MCF 10A (cell line): Measurements from ENCODE around the gene SLC23A3. TPM values are rescaled to one million over a fixed set of nuclear protein-coding genes. Genes with fewer than 3 reads are reported as not detected.

ENCODE experiments used
- BruUV-seq: library from RNA; stranded (reverse); fragments of 400-500 nt; replicated peaks from 2 replicates; lab custom pipeline; 2021; lab: Mats Ljungman, UMichigan
- CTCF ChIA-PET: fragments of 300-600 bp; sonication (Branson Sonifier 250); formaldehyde crosslinking; extraction: SDS; loops from one replicate; lab custom pipeline; 2021; ENCODE audit warnings: antibody characterized with exemption, inconsistent platforms; lab: Yijun Ruan, JAX
- POLR2A ChIA-PET: fragments of 300-600, 350-650 bp; sonication (Branson Sonifier 250); formaldehyde crosslinking; extraction: SDS; loops from one replicate; lab custom pipeline; 2020; ENCODE audit warnings: antibody characterized with exemption, inconsistent platforms; lab: Yijun Ruan, JAX
- DNase-seq: peaks from one replicate; pipeline ENCODE4 v3.0.0-alpha.2; 2018; ENCODE audit not compliant: unreplicated experiment
- H3K27ac Mint-ChIP-seq: one replicate; pipeline ENCODE4 v1.8.0; 2022; ENCODE audit warnings: mild to moderate bottlenecking, low read depth, mixed read lengths; ENCODE audit not compliant: unreplicated experiment
- H3K27me3 Mint-ChIP-seq: one replicate; pipeline ENCODE4 v1.8.0; 2022; ENCODE audit warnings: mixed read lengths; ENCODE audit not compliant: insufficient read depth, unreplicated experiment
- H3K36me3 Mint-ChIP-seq: one replicate; pipeline ENCODE4 v1.8.0; 2022; ENCODE audit warnings: mild to moderate bottlenecking, moderate library complexity, mixed read lengths; ENCODE audit not compliant: insufficient read depth, unreplicated experiment
- H3K4me1 Mint-ChIP-seq: one replicate; pipeline ENCODE4 v1.8.0; 2022; ENCODE audit warnings: mixed read lengths; ENCODE audit not compliant: insufficient read depth, unreplicated experiment
- H3K4me3 Mint-ChIP-seq: one replicate; pipeline ENCODE4 v1.8.0; 2022; ENCODE audit warnings: mild to moderate bottlenecking, moderate library complexity, mixed read lengths; ENCODE audit not compliant: unreplicated experiment
- H3K9me3 Mint-ChIP-seq: one replicate; pipeline ENCODE4 v1.8.0; 2022; ENCODE audit warnings: mixed read lengths; ENCODE audit not compliant: unreplicated experiment
- CTCF ChIP-seq: fragments of 200-600 bp; IDR thresholded peaks from one replicate; pipeline ENCODE4 v1.8.0; 2022; ENCODE audit warnings: antibody characterized with exemption, mild to moderate bottlenecking; ENCODE audit not compliant: unreplicated experiment
- intact Hi-C: fragments of 100-400 bp; cut with micrococcal nuclease; formaldehyde crosslinking; loops from 2 replicates; pipeline ENCODE4 v1.14.1; 2022
- total RNA-seq: library from RNA; stranded (reverse); gene quantifications from 2 replicates; pipeline ENCODE4 v1.2.3, GENCODE V29; 2022

SLC23A3 gene
- total RNA-seq, 1 experiment from 2014 or later: 1.7 TPM

GRCh38 chr2:219161097-219161496 is 8.7 kb downstream of the SLC23A3 start:
- peaks cover 6% of the 10 kb centered on the region for H3K36me3 Mint-ChIP-seq
- H3K27ac Mint-ChIP-seq: peak overlapping the region; percentile 37
- peak overlapping the region; percentile 77 for H3K4me3 Mint-ChIP-seq
- no peak for TF ChIP-seq CTCF
- no peak for DNase-seq
- H3K9me3 Mint-ChIP-seq: no peaks in the 10 kb centered on the region
- H3K27me3 Mint-ChIP-seq: no peaks in the 10 kb centered on the region
- intact Hi-C loops: no loop called here
- peaks cover 14% of the 10 kb centered on the region for H3K4me1 Mint-ChIP-seq
- CTCF ChIA-PET: interaction anchor here (3.8 to 5.7 kb wide), 3 partner anchors 11 to 139 kb away, joined by 38 to 82 read pairs (median 38); partner anchors contain the start of genes CNPPD1 and SLC23A3
- POLR2A ChIA-PET: interaction anchor here (1.4 to 2.7 kb wide), 2 partner anchors 15 to 134 kb away, joined by 3 to 11 read pairs; partner anchors contain the start of gene CNPPD1
- BruUV-seq: no TSS peak

GRCh38 chr2:219160186-219161017 is 9.4 kb downstream of the SLC23A3 start, which contains the start of gene NHEJ1:
TSS of gene NHEJ1 (minus strand) at chr2:219160815. CDS start at chr2:219158362, 2,453 bp downstream.
- H3K36me3 Mint-ChIP-seq: peaks cover 8% of the 10 kb centered on the region
- peak; percentile 96 for TF ChIP-seq CTCF
- BruUV-seq: no TSS peak
- peaks cover 14% of the 10 kb centered on the region for H3K4me1 Mint-ChIP-seq
- DNase-seq: peak; percentile 95
- H3K27me3 Mint-ChIP-seq: no peaks in the 10 kb centered on the region
- intact Hi-C loops: loop anchor here (1.0 kb wide), 5 partner anchors 16 to 192 kb away; partner anchors contain the start of genes CNPPD1 and ZFAND2B
- H3K4me3 Mint-ChIP-seq: peak within 1 kb of the TSS; percentile 77
- CTCF ChIA-PET: interaction anchor here (0.6 to 11.0 kb wide), 36 partner anchors 10 to 482 kb away, joined by 3 to 178 read pairs (median 4); partner anchors contain the start of genes CNPPD1 and SLC23A3
- H3K9me3 Mint-ChIP-seq: no peaks in the 10 kb centered on the region
- peak within 1 kb of the TSS; percentile 37 for H3K27ac Mint-ChIP-seq
- POLR2A ChIA-PET: interaction anchor here (0.8 to 2.8 kb wide), 9 partner anchors 10 to 135 kb away, joined by 3 to 19 read pairs (median 6); partner anchors contain the start of genes ANKZF1, ATG9A, CNPPD1 and SLC23A3

GRCh38 chr2:219159771-219160185 is 10.1 kb downstream of the SLC23A3 start:
- DNase-seq: no peak
- CTCF ChIA-PET: interaction anchor here (0.6 to 11.0 kb wide), 50 partner anchors 9 to 1333 kb away, joined by 3 to 178 read pairs (median 4); partner anchors contain the start of genes CNPPD1, GLB1L, RESP18 and SLC23A3
- Mint-ChIP-seq H3K4me3 (peak overlapping the region; percentile 77), H3K9me3 (no peaks in the 10 kb centered on the region), H3K36me3 (peaks cover 12% of the 10 kb centered on the region), H3K27ac (peak overlapping the region; percentile 37), H3K4me1 (peaks cover 14% of the 10 kb centered on the region), H3K27me3 (no peaks in the 10 kb centered on the region)
- intact Hi-C loops: loop anchor here (1.0 kb wide), 5 partner anchors 17 to 193 kb away; partner anchors contain the start of genes CNPPD1 and ZFAND2B
- POLR2A ChIA-PET: interaction anchor here (0.6 to 2.8 kb wide), 13 partner anchors 9 to 182 kb away, joined by 3 to 19 read pairs (median 4); partner anchors contain the start of genes ANKZF1, ATG9A, CNPPD1 and SLC23A3
- TSS peak; percentile 46 for BruUV-seq
- TF ChIP-seq CTCF: no peak
